Measurements from ENCODE around the gene CHN1. TPM values are rescaled to one million over a fixed set of nuclear protein-coding genes. Genes with fewer than 3 reads are reported as not detected.
A peak's percentile ranks its signal among the peaks of the same experiment; 100 is the strongest.

Gene CHN1
- total RNA-seq, 2 donors from 2014 or later: 2.9 to 3.3 TPM

DNA sequence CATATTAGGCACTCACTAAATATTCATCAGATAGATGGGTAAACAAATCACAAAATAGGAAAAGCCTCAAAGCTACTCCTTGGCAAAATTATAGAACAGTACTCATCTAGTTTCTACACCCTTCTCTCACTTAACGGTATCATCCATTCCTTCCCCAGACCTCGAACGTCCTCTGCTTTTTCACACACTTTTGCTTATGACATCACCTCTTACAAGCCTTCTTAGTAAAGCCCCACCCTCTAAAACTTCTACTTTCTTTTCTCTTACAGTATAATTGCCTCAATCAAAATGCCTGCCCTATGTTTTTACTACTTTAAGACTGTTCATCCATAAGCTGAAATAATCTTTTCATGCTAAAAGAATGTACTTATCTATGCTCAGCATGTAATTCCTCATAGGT, 8.1 kb downstream of the CHN1 start:
- DNase-seq (ENCODE audit: low spot score in 2 of 2) (no peak), ATAC-seq (no peak)
- Mint-ChIP-seq H3K27ac (no peak overlapping the region), H3K36me3 (no peaks in the 10 kb centered on the region), H3K9me3 (no peaks in the 10 kb centered on the region)

DNA sequence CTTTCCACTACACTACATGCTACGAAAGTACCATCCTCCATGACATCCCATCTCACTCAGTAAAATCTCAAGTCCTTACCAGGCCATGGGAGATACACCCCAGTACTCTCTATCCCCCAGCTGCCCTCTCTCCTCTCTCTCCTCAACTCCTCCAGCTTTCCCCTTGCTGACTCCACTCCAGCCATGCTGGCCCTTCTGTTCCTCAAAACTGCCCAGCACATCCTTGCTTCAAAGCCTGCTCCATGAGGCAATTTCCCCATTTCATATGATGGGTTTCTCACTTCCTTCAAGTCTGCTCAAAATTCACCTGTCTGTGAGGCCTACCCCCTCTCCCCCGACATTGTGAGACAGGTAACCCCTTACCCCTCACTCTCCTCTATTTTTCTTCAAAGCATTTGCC, 8.6 kb downstream of the CHN1 start:
- ATAC-seq: no peak
- DNase-seq (ENCODE audit: low spot score in 2 of 2): no peak
- no peaks in the 10 kb centered on the region for H3K9me3 Mint-ChIP-seq
- H3K27ac Mint-ChIP-seq: no peak overlapping the region
- H3K36me3 Mint-ChIP-seq: no peaks in the 10 kb centered on the region

- no peak overlapping the region for H3K27ac Mint-ChIP-seq
Measured at GRCh38 chr2:174994381-174994780, 10.8 kb downstream of the CHN1 start.

DNA sequence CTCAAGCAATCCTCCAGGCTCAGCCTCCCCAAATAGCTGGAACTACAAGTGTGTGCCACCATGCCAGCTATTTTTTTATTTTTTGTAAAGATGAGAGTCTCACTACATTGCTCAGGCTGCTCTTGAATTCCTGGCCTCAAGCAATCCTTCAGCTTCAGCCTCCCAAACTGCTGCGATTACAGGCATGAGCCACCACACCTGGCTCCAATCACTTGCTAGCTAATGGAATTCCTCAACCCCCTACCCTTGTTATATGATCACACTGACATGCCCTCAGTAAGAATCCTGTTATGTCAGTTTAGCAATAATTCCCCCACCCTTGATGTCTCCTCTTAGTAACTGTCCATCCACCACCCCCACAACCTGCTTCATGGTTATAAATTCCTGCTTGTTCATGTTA, 12.3 kb downstream of the CHN1 start:
- Mint-ChIP-seq H3K27ac (no peak overlapping the region), H3K9me3 (no peaks in the 10 kb centered on the region), H3K36me3 (no peaks in the 10 kb centered on the region)
- ATAC-seq (no peak), DNase-seq (ENCODE audit: low spot score in 2 of 2) (no peak)

More at GRCh38 chr2:174994381-174994780, 10.8 kb downstream of the CHN1 start:
- ATAC-seq: no peak
- Mint-ChIP-seq H3K36me3 (no peaks in the 10 kb centered on the region), H3K9me3 (no peaks in the 10 kb centered on the region)
- DNase-seq (ENCODE audit: low spot score in 2 of 2): no peak

GRCh38 chr2:174985614-174986013, 19.6 kb downstream of the CHN1 start:
- Mint-ChIP-seq H3K27ac (no peak overlapping the region), H3K9me3 (no peaks in the 10 kb centered on the region), H3K36me3 (no peaks in the 10 kb centered on the region)
- ATAC-seq (no peak), DNase-seq (ENCODE audit: low spot score in 2 of 2) (no peak)

- Mint-ChIP-seq H3K36me3 (no peaks in the 10 kb centered on the region), H3K9me3 (no peaks in the 10 kb centered on the region), H3K27ac (no peak overlapping the region)
- no peak for ATAC-seq
- DNase-seq (ENCODE audit: low spot score in 2 of 2): no peak
Measured at GRCh38 chr2:174984561-174984960, 20.6 kb downstream of the CHN1 start.

DNA sequence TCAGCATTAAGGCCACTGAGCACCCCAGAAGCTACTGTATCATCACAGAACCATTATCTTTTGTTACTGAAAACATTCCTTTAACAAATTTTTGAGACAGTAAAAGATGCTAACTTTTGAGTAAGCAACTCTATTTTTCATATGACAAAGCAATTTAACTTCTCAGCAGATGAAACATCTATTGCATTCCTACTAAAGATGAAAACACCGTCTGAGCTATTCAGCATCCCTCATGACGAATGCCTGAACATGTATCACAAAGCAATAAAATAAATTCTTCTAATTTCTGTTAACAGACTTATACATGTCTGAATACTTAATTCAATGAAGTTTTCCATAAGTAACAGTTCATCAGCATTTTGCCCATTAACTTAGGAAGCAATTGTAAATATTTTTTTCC, 23.9 kb downstream of the CHN1 start:
- DNase-seq (ENCODE audit: low spot score in 2 of 2): no peak

DNA sequence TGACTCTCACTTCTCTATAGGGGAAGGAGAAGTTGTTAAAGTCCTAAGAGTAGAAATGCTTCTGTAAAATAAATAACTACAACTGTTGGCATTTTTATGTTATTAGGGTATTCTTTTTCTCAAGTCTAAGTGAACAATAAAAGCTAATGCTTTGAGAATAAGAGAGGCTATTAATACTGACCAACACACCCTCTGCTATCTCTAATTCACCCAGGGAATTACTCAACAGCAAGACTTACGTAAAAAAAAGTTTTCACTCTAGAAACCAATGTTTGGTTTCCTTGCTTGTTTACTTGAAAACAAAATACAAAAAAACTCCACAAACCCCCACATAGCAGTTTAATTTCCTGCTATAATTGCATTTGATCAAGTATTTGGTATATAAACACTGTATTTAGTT, 25.2 kb downstream of the CHN1 start:
- H3K36me3 Mint-ChIP-seq: no peaks in the 10 kb centered on the region
- no peak for ATAC-seq
- no peaks in the 10 kb centered on the region for H3K9me3 Mint-ChIP-seq
- DNase-seq (ENCODE audit: low spot score in 2 of 2): no peak
- H3K27ac Mint-ChIP-seq: no peak overlapping the region

More for the DNA sequence above, 23.9 kb downstream of the CHN1 start:
- Mint-ChIP-seq H3K9me3 (no peaks in the 10 kb centered on the region), H3K27ac (no peak overlapping the region), H3K36me3 (no peaks in the 10 kb centered on the region)
- no peak for ATAC-seq

DNA sequence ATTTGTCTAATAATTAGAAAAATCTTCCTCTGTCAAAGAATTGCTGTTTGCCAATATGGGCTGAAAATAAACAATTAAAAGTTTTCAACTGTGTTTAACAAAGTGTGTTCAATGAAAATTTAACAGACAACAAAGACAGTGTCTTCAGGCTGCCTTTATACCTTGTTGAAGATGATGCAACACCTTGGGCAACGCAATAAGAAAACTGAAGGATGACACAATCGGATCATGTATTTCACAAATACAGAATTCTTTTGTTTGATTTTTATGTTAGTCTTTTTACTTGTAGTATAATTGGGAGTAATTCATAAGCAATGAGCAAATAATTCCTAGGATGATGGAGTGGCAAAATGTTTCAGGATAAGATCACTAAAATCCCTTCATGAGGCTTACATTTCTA, 27.8 kb downstream of the CHN1 start:
- ATAC-seq: no peak
- Mint-ChIP-seq H3K36me3 (no peaks in the 10 kb centered on the region), H3K27ac (no peak overlapping the region), H3K9me3 (no peaks in the 10 kb centered on the region)
- DNase-seq (ENCODE audit: low spot score in 2 of 2): no peak

DNA sequence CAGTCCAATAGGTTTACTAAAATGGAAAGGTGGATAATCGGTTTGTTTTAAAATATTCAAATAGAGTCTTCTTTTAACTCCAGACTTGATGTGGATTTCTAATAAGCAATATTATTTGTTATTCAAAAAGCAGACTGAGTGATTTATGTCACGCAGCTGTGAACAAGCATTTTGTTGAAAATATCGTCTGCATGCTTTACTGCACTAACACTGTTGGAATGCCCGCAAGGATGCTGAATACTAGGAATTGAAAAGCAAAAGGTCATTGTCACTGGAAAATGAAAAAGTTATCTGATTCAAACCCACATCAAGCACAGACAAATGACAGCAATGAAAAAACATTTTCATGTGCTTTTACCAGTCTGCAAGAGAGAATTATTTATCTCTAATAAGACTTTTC, 31.1 kb downstream of the CHN1 start:
- H3K27ac Mint-ChIP-seq: no peak overlapping the region
- H3K36me3 Mint-ChIP-seq: no peaks in the 10 kb centered on the region
- no peaks in the 10 kb centered on the region for H3K9me3 Mint-ChIP-seq
- ATAC-seq: no peak
- no peak for DNase-seq (ENCODE audit: low spot score in 2 of 2)

DNA sequence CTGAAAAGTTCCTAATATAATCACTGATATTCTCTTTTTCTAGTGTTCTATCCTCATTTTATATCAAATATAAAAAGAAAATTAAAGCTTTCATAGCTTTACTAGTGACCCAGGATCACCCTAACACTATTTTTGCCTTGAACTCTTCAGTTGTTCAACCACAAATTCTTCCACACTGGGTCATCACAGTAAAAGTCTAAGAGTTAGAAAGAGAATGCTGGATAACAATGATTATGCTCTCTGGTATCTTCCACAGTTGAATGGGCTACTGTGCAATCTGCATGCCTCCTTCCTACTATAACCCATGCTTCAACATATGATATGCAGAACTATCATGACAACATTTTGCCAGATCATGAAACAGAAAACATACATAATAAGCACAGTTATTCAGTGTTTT, 32.3 kb downstream of the CHN1 start:
- no peak for DNase-seq (ENCODE audit: low spot score in 2 of 2)
- H3K27ac Mint-ChIP-seq: no peak overlapping the region
- H3K36me3 Mint-ChIP-seq: no peaks in the 10 kb centered on the region
- ATAC-seq: no peak
- H3K9me3 Mint-ChIP-seq: no peaks in the 10 kb centered on the region

GRCh38 chr2:174971868-174972781, 33.1 kb downstream of the CHN1 start:
- ATAC-seq: no peak

GRCh38 chr2:174970092-174970491, 35.1 kb downstream of the CHN1 start:
- no peak for DNase-seq (ENCODE audit: low spot score in 2 of 2)
- H3K9me3 Mint-ChIP-seq: no peaks in the 10 kb centered on the region
- H3K36me3 Mint-ChIP-seq: no peaks in the 10 kb centered on the region
- H3K27ac Mint-ChIP-seq: no peak overlapping the region
- ATAC-seq: peak; percentile 31 to 75

More at GRCh38 chr2:174971868-174972781, 33.1 kb downstream of the CHN1 start:
- no peaks in the 10 kb centered on the region for H3K9me3 Mint-ChIP-seq
- no peak overlapping the region for H3K27ac Mint-ChIP-seq
- no peak for DNase-seq (ENCODE audit: low spot score in 2 of 2)
- H3K36me3 Mint-ChIP-seq: no peaks in the 10 kb centered on the region

- no peak for DNase-seq (ENCODE audit: low spot score in 2 of 2)
- no peak for ATAC-seq
- H3K9me3 Mint-ChIP-seq: no peaks in the 10 kb centered on the region
- no peak overlapping the region for H3K27ac Mint-ChIP-seq
- no peaks in the 10 kb centered on the region for H3K36me3 Mint-ChIP-seq
Measured at GRCh38 chr2:174969091-174969734, 36.0 kb downstream of the CHN1 start.

GRCh38 chr2:174967691-174968260, 37.4 kb downstream of the CHN1 start:
- ATAC-seq (no peak), DNase-seq (ENCODE audit: low spot score in 2 of 2) (no peak)
- Mint-ChIP-seq H3K36me3 (no peaks in the 10 kb centered on the region), H3K27ac (no peak overlapping the region), H3K9me3 (no peaks in the 10 kb centered on the region)

DNA sequence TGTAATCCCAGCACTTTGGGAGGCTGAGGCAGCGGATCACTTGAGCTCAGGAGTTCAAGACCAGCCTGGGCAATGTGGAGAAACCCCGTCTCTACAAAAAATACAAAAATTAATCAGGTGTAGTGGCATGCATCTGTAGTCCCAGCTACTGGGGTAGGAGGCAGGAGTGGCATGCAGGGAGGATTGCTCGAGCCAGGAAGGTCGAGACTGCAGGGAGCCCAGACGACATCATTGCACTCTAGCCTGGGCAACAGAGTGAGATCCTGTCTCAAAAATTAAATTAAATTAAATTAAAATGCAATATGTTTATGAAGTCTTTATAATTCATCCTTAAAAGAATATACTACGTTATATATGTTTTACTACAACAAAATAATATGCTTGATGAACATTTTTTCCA, 38.1 kb downstream of the CHN1 start:
- H3K27ac Mint-ChIP-seq: no peak overlapping the region
- H3K36me3 Mint-ChIP-seq: no peaks in the 10 kb centered on the region
- H3K9me3 Mint-ChIP-seq: no peaks in the 10 kb centered on the region
- no peak for ATAC-seq
- DNase-seq (ENCODE audit: low spot score in 2 of 2): no peak

- no peaks in the 10 kb centered on the region for H3K9me3 Mint-ChIP-seq
- no peak overlapping the region for H3K27ac Mint-ChIP-seq
- DNase-seq (ENCODE audit: low spot score in 2 of 2) (no peak), ATAC-seq (peak in 1 of 2 donors; percentile 90)
- no peaks in the 10 kb centered on the region for H3K36me3 Mint-ChIP-seq
Measured at GRCh38 chr2:174965992-174966744, 39.0 kb downstream of the CHN1 start.
